Bronchial epithelial cell (primary cell): ENCODE measurements around the gene NUDT19. TPM values are rescaled to one million over a fixed set of nuclear protein-coding genes. Genes with fewer than 3 reads are reported as not detected.

Source experiments
- DNase-seq: peaks from one replicate; pipeline ENCODE4 v3.0.0-alpha.2; 2010; ENCODE audit warnings: low read depth
- FAIRE-seq: peaks from 2 replicates; lab custom pipeline; 2011; peaks lifted over from hg19 to GRCh38; lab: Jason Lieb, UNC
- H3K27me3 ChIP-seq: 2 replicates; pipeline ENCODE4 v1.5.1; 2011; ENCODE audit warnings: low read length; ENCODE audit not compliant: control insufficient read depth, insufficient read depth
- H3K36me3 ChIP-seq: 2 replicates; pipeline ENCODE4 v1.5.1; 2011; ENCODE audit warnings: low read length; ENCODE audit not compliant: control insufficient read depth, insufficient read depth
- H3K4me3 ChIP-seq: 2 replicates; pipeline ENCODE4 v1.5.1; 2011; ENCODE audit warnings: mild to moderate bottlenecking, low read depth, low read length, control low read depth
- CTCF ChIP-seq: IDR thresholded peaks from 2 replicates; pipeline ENCODE4 v1.5.1; 2011; ENCODE audit warnings: mild to moderate bottlenecking, moderate library complexity, low read length, control low read depth, inconsistent platforms; ENCODE audit not compliant: insufficient read depth, severe bottlenecking
- total RNA-seq: library from RNA; depleted of rRNA; stranded (reverse); fragments of >200 nt; gene quantifications from 2 replicates; pipeline ENCODE4 v1.2.1, GENCODE V29; 2014

Gene NUDT19
- total RNA-seq, 1 donor from 2014 or later: 5.5 TPM

DNA sequence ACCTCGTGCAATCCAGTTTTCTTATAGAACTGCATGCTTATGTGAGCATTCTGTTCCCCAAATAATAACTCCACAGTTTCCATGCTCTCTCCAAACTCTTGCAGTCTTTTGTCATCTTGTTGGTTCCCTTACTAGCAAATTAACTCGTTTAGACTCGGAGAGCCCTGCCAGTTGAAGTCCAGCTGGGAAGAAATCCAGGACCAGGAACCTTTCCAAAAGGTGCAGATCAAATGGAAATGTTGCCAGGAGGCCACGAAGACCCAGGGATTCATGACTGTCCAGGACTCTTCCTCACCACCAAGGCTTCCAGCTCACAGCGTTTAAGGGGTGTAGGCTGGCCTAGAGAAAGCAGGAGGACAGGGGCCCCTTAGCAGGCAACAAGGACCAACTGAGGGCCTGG is 25.9 kb downstream of the NUDT19 start:
- Histone ChIP-seq H3K36me3 (no peaks in the 10 kb centered on the region), H3K4me3 (no peak overlapping the region), H3K27me3 (no peaks in the 10 kb centered on the region)
- no peak for TF ChIP-seq CTCF
- FAIRE-seq (no peak), DNase-seq (no peak)

DNA sequence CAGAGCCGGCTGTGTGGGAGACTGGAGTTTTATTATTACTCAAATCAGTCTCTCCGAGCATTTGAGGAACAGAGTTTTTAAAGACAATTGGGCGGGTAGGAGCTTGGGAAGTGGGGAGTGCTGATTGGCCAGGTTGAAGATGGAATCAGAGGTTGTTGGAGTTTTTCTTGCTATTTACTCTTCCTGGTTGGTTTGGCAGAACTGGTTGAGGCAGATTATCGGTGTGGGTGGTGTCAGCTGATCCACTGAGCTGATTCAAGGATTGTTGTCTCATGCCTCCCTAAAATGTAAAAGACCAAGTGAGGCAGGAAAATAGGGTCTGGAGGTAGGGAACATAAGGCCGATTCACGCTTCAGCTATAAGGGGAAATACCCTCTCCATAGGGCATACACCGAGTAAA is 26.7 kb downstream of the NUDT19 start:
- peak; percentile 52 for FAIRE-seq
- no peaks in the 10 kb centered on the region for H3K27me3 ChIP-seq
- H3K36me3 ChIP-seq: no peaks in the 10 kb centered on the region
- H3K4me3 ChIP-seq: no peak overlapping the region
- no peak for TF ChIP-seq CTCF
- DNase-seq: peak; percentile 39

DNA sequence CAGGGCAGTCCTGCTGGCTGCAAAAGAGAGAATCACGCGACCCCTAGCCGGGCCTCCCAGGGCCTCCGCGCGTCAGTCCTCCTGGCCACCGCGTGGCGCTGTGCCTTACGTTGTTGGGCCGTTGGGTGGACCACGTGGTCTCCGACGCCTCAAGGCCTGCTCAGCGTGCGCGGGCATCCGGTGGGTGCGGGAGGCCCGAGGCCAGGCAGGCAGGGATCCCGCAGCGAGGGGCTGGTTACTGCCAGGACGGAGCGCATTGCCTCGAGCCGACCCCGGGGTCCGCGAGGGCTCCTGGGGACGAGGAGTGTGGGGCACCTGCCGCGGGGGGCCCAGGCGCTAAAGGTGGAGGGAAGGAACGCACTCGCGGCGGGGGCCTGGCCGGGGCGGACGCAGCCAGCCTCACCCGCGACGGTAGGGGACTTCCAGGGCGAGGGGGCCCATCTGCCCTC is 28.0 kb downstream of the NUDT19 start, which contains the start of gene TDRD12:
TDRD12 (plus strand) TSS at position 157 of the 449 bp plus-strand sequence. CDS start 306 bp downstream, outside the sequence.
- no peaks in the 10 kb centered on the region for H3K27me3 ChIP-seq
- H3K4me3 ChIP-seq: no peak within 1 kb of the TSS
- FAIRE-seq (no peak), DNase-seq (no peak)
- no peaks in the 10 kb centered on the region for H3K36me3 ChIP-seq
- TF ChIP-seq CTCF: no peak

DNA sequence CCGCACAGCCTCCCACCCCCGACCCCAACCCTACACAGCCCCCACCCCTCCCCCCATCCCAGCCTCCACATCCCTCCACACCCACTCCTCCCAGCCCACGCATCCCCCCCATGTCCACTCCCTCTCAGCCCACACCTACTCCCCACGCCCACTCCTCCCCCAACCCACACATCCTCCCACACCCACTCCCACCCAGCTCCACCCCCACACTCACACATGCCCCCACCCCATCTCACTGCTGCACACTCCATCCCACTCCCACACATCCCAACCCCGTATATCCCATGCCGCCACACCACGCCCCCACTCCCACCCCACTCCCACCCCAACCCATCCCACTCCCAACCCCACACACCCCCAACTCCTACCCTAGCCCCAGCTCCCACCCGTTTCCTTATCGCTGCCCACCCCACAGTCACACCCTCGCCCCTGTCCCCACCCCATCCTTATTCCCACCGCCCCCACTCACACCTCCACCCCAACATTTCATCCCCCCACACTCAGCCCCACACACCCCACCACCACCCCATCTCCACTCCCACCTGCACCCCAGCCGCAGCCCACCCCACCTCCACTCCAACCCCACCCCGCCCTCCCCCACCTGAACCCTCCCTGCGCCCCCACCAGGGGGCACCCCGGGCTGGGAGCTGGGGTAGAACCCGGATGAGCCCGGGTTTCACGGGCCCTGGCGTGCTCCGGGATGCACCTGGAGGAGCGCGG is 28.8 kb downstream of the NUDT19 start:
- TF ChIP-seq CTCF: no peak
- no peak for FAIRE-seq
- no peaks in the 10 kb centered on the region for H3K36me3 ChIP-seq
- no peak overlapping the region for H3K4me3 ChIP-seq
- DNase-seq: no peak
- no peaks in the 10 kb centered on the region for H3K27me3 ChIP-seq

- H3K36me3 ChIP-seq: no peaks in the 10 kb centered on the region
- no peaks in the 10 kb centered on the region for H3K27me3 ChIP-seq
- TF ChIP-seq CTCF: no peak
- FAIRE-seq (no peak), DNase-seq (no peak)
- no peak overlapping the region for H3K4me3 ChIP-seq
Measured at GRCh38 chr19:32720936-32721250, 29.3 kb downstream of the NUDT19 start.

DNA sequence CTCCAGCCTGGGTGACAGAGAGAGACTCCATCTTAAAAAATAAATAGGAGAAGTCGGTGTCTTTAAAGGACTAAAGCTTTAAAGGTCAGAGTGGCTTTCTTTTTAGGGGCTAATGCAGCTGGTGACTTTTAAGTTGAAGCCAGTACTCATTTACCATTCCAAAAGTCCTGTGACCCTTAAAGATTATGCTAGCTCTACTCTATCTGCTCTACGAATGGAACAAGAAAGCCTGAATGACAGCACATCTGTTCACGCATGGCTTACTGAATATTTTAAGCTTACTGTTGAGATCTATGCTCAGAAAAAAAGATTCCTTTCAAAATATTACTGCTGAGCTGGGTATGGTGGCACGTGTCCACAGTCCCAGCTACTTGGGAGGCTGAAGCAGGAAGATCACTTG is 44.3 kb downstream of the NUDT19 start:
- Histone ChIP-seq H3K36me3 (no peaks in the 10 kb centered on the region), H3K27me3 (no peaks in the 10 kb centered on the region), H3K4me3 (no peak overlapping the region)
- TF ChIP-seq CTCF: no peak
- no peak for DNase-seq
- no peak for FAIRE-seq
